ENCODE data around the gene PRPSAP1.

- no peak for TF ChIP-seq CTCF (IDR thresholded peaks at IDR 0.05)
- no peak for TF ChIP-seq REST (IDR thresholded peaks at IDR 0.05; ENCODE audit: insufficient read depth in 1 of 2, low read depth in 2 of 2, low read length in 1 of 2)
- TF ChIP-seq POLR2AphosphoS5 (IDR thresholded peaks at IDR 0.05; ENCODE audit: low read depth, low read length), result no peak
- no peak for TF ChIP-seq SIN3A (IDR thresholded peaks at IDR 0.05; ENCODE audit: borderline replicate concordance, insufficient read depth, low read depth, low read length)
These were observed 2.1 kb downstream of the PRPSAP1 start for GRCh38 chr17:76351526-76352071.
